Endodermal cell (in vitro differentiated cells): ENCODE results near the gene ST3GAL3. TPM values are rescaled to one million over a fixed set of nuclear protein-coding genes. Genes with fewer than 3 reads are reported as not detected.

Experiments
- DNase-seq: peaks from one replicate; pipeline ENCODE4 v3.0.0-alpha.2; 2017
- H3K27ac ChIP-seq: 2 replicates; pipeline ENCODE4 v1.5.1; 2013; ENCODE audit warnings: mild to moderate bottlenecking, low read depth, low read length, moderate library complexity
- H3K27me3 ChIP-seq: 2 replicates; pipeline ENCODE4 v1.6.1; 2013; ENCODE audit warnings: mild to moderate bottlenecking, low read length, moderate library complexity; ENCODE audit not compliant: insufficient read depth, control insufficient read depth, poor library complexity, severe bottlenecking
- H3K36me3 ChIP-seq: 2 replicates; pipeline ENCODE4 v1.7.0; 2013; ENCODE audit warnings: mild to moderate bottlenecking, low read length, moderate library complexity; ENCODE audit not compliant: control insufficient read depth, insufficient read depth
- H3K4me1 ChIP-seq: one replicate; pipeline ENCODE4 v1.7.0; 2013; ENCODE audit warnings: low read length; ENCODE audit not compliant: control insufficient read depth, insufficient read depth
- H3K4me3 ChIP-seq: 2 replicates; pipeline ENCODE4 v1.5.1; 2013; ENCODE audit warnings: mild to moderate bottlenecking, low read length, moderate library complexity
- H3K9ac ChIP-seq: 2 replicates; pipeline ENCODE4 v1.6.1; 2013; ENCODE audit warnings: mild to moderate bottlenecking, low read length, moderate library complexity; ENCODE audit not compliant: poor library complexity, severe bottlenecking; ENCODE audit errors: extremely low read depth
- H3K9me3 ChIP-seq: 2 replicates; pipeline ENCODE4 v1.6.1; 2013; ENCODE audit warnings: mild to moderate bottlenecking, low read length, moderate library complexity; ENCODE audit not compliant: control insufficient read depth
- H3K27ac Mint-ChIP-seq: 2 replicates; pipeline ENCODE4 v1.8.0; 2020; ENCODE audit warnings: mixed read lengths
- H3K27me3 Mint-ChIP-seq: 2 replicates; pipeline ENCODE4 v1.8.0; 2021; ENCODE audit warnings: mild to moderate bottlenecking, mixed read lengths; ENCODE audit not compliant: insufficient read depth
- H3K36me3 Mint-ChIP-seq: 2 replicates; pipeline ENCODE4 v1.8.0; 2020; ENCODE audit warnings: low read depth, mixed read lengths
- H3K4me1 Mint-ChIP-seq: 2 replicates; pipeline ENCODE4 v1.8.0; 2020; ENCODE audit warnings: mixed read lengths
- H3K4me3 Mint-ChIP-seq: 2 replicates; pipeline ENCODE4 v1.8.0; 2020; ENCODE audit warnings: mild to moderate bottlenecking, moderate library complexity, mixed read lengths
- H3K9me3 Mint-ChIP-seq: 2 replicates; pipeline ENCODE4 v1.8.0; 2020; ENCODE audit warnings: mild to moderate bottlenecking, mixed read lengths
- CTCF ChIP-seq: fragments of 200-600 bp; sonication (generic); conservative IDR thresholded peaks from 2 replicates; pipeline ENCODE4 v1.5.0; 2021; ENCODE audit warnings: antibody characterized with exemption, mild to moderate bottlenecking
- WGBS, 2 experiments: methylation state at CpG; one replicate each; pipeline versions ENCODE4 v1.1.5 to v1.1.7; 2013; ENCODE audit warnings: missing lambda C conversion rate in 2 of 2, mixed read lengths in 1 of 2; ENCODE audit not compliant: insufficient coverage in 1 of 2, insufficient read length in 1 of 2; 5-methylcytosine and 5-hydroxymethylcytosine counted together
- total RNA-seq, 2 donors: library from RNA; stranded (reverse); fragmentation: NEBNext Ultra II Directional in 1 of 2; extraction: Animal tissue kit (Norgen Biotek cat#: 25700) in 1 of 2; gene quantifications; 2 replicates in 1 of 2; 3 replicates in 1 of 2; pipeline ENCODE4 v1.2.1, GENCODE V29; 2021

ST3GAL3 gene
- total RNA-seq, 2 donors from 2014 or later: 15.5 to 15.9 TPM

GRCh38 chr1:43747736-43748135 lies 40.4 kb downstream of the ST3GAL3 start:
- H3K27ac Mint-ChIP-seq: no peak overlapping the region
- DNase-seq: no peak
- no peak overlapping the region for H3K4me3 Mint-ChIP-seq
- H3K27me3 ChIP-seq: no peaks in the 10 kb centered on the region
- TF ChIP-seq CTCF: no peak
- no peaks in the 10 kb centered on the region for H3K4me1 Mint-ChIP-seq
- H3K4me3 ChIP-seq: no peak overlapping the region
- H3K27me3 Mint-ChIP-seq: no peaks in the 10 kb centered on the region
- no peak overlapping the region for H3K27ac ChIP-seq
- H3K36me3 ChIP-seq: no peaks in the 10 kb centered on the region
- H3K36me3 Mint-ChIP-seq: peaks cover 8% of the 10 kb centered on the region
- WGBS, 2 experiments: 95 to 100% methylated on average over 4 of the region's 4 CpGs
- no peak overlapping the region for H3K9ac ChIP-seq
- H3K9me3 Mint-ChIP-seq: no peaks in the 10 kb centered on the region
- no peaks in the 10 kb centered on the region for H3K4me1 ChIP-seq
- peaks cover 5% of the 10 kb centered on the region for H3K9me3 ChIP-seq

GRCh38 chr1:43750083-43750482 lies 42.7 kb downstream of the ST3GAL3 start:
- DNase-seq: no peak
- no peaks in the 10 kb centered on the region for H3K9me3 Mint-ChIP-seq
- no peak for TF ChIP-seq CTCF
- Histone ChIP-seq H3K9me3 (peaks cover 5% of the 10 kb centered on the region), H3K4me1 (no peaks in the 10 kb centered on the region), H3K4me3 (no peak overlapping the region), H3K36me3 (no peaks in the 10 kb centered on the region), H3K27me3 (no peaks in the 10 kb centered on the region), H3K27ac (no peak overlapping the region), H3K9ac (no peak overlapping the region)
- no peaks in the 10 kb centered on the region for H3K4me1 Mint-ChIP-seq
- H3K27me3 Mint-ChIP-seq: no peaks in the 10 kb centered on the region
- no peak overlapping the region for H3K4me3 Mint-ChIP-seq
- H3K36me3 Mint-ChIP-seq: peaks cover 8% of the 10 kb centered on the region
- 82 to 100% methylated on average over 1 of the region's 1 CpG for WGBS, 2 experiments
- H3K27ac Mint-ChIP-seq: no peak overlapping the region

GRCh38 chr1:43753422-43753821 lies 46.1 kb downstream of the ST3GAL3 start:
- H3K4me3 Mint-ChIP-seq: no peak overlapping the region

More at GRCh38 chr1:43753422-43753821, 46.1 kb downstream of the ST3GAL3 start:
- Histone ChIP-seq H3K9ac (no peak overlapping the region), H3K9me3 (peaks cover 5% of the 10 kb centered on the region), H3K36me3 (no peaks in the 10 kb centered on the region), H3K27ac (no peak overlapping the region), H3K27me3 (no peaks in the 10 kb centered on the region), H3K4me3 (no peak overlapping the region), H3K4me1 (no peaks in the 10 kb centered on the region)
- TF ChIP-seq CTCF: no peak
- peaks cover 5% of the 10 kb centered on the region for H3K36me3 Mint-ChIP-seq
- H3K27ac Mint-ChIP-seq: no peak overlapping the region
- no peak for DNase-seq
- 67% methylated on average over 1 of the region's 1 CpG; no CpG with 5 or more reads in 1 of the 2 experiments for WGBS, 2 experiments
- no peaks in the 10 kb centered on the region for H3K4me1 Mint-ChIP-seq
- no peaks in the 10 kb centered on the region for H3K9me3 Mint-ChIP-seq
- H3K27me3 Mint-ChIP-seq: no peaks in the 10 kb centered on the region
